ENCODE data around the gene THADA. TPM values are rescaled to one million over a fixed set of nuclear protein-coding genes. Genes with fewer than 3 reads are reported as not detected.

Gene THADA
- total and polyA plus RNA-seq, 3 experiments from 2014 or later: 12.2 to 48.7 (median 45.8) TPM

GRCh38 chr2:43215673-43216255, 380.1 kb downstream of the THADA start:
- Histone ChIP-seq H3K4me3 (ENCODE audit: low read length) (no peak overlapping the region), H3K36me3 (ENCODE audit: insufficient read depth, low read length) (no peaks in the 10 kb centered on the region), H3K9me3 (ENCODE audit: low read length) (no peaks in the 10 kb centered on the region), H3K27me3 (ENCODE audit: insufficient read depth, low read length, poor library complexity, severe bottlenecking) (no peaks in the 10 kb centered on the region), H3K4me1 (ENCODE audit: insufficient read depth, low read length) (peaks cover 38% of the 10 kb centered on the region), H3K27ac (ENCODE audit: low read depth, low read length) (no peak overlapping the region)
- Mint-ChIP-seq H3K27me3 (peaks cover 0 to 2% of the 10 kb centered on the region in 2 donors), H3K4me1 (peaks cover 47 to 70% (median 55%) of the 10 kb centered on the region in 3 donors), H3K27ac (peak overlapping the region in 7 of 8 donors; percentile 21 to 92 (median 68)), H3K4me3 (no peak overlapping the region), H3K9me3 (peaks cover 0 to 2% (median 0%) of the 10 kb centered on the region in 5 donors), H3K36me3 (peaks cover 4 to 23% (median 5%) of the 10 kb centered on the region in 3 donors)
- ChIA-PET CTCF (interaction anchor here (0.8 to 19.6 kb wide), 7 partner anchors 10 to 82 kb away, joined by 3 to 820 read pairs (median 6); partner anchors contain the start of gene ZFP36L2), POLR2A (interaction anchor here (0.7 to 1.0 kb wide), 2 partner anchors 14 to 21 kb away, joined by 3 to 5 read pairs; no protein-coding TSS in a partner anchor)
- DNase-seq: no peak

GRCh38 chr2:43214253-43214652, 381.6 kb downstream of the THADA start:
- H3K9me3 Mint-ChIP-seq: peaks cover 0 to 2% (median 0%) of the 10 kb centered on the region in 5 donors
- no peaks in the 10 kb centered on the region for H3K36me3 ChIP-seq (ENCODE audit: insufficient read depth, low read length)
- H3K27ac ChIP-seq (ENCODE audit: low read depth, low read length): no peak overlapping the region
- ChIA-PET POLR2A (interaction anchor here (0.6 to 1.0 kb wide), 3 partner anchors 9 to 77 kb away, joined by 3 read pairs; no protein-coding TSS in a partner anchor), CTCF (interaction anchor here (0.8 to 19.2 kb wide), 6 partner anchors 10 to 74 kb away, joined by 3 to 580 read pairs (median 3); no protein-coding TSS in a partner anchor)
- H3K4me1 Mint-ChIP-seq: peaks cover 40 to 64% (median 48%) of the 10 kb centered on the region in 3 donors
- H3K36me3 Mint-ChIP-seq: peaks cover 4 to 12% (median 5%) of the 10 kb centered on the region in 3 donors
- DNase-seq: no peak
- H3K27ac Mint-ChIP-seq: no peak overlapping the region
- no peaks in the 10 kb centered on the region for H3K27me3 ChIP-seq (ENCODE audit: insufficient read depth, low read length, poor library complexity, severe bottlenecking)
- no peak overlapping the region for H3K4me3 ChIP-seq (ENCODE audit: low read length)
- H3K4me1 ChIP-seq (ENCODE audit: insufficient read depth, low read length): peaks cover 41% of the 10 kb centered on the region
- no peak overlapping the region for H3K4me3 Mint-ChIP-seq
- H3K9me3 ChIP-seq (ENCODE audit: low read length): no peaks in the 10 kb centered on the region
- H3K27me3 Mint-ChIP-seq: peaks cover 0 to 2% of the 10 kb centered on the region in 2 donors

GRCh38 chr2:43212931-43213330, 382.9 kb downstream of the THADA start:
- ChIA-PET POLR2A (interaction anchor here (0.6 kb wide), 1 partner anchor 34 kb away, joined by 3 read pairs; no protein-coding TSS in a partner anchor), CTCF (interaction anchor here (1.0 to 19.2 kb wide), 6 partner anchors 10 to 86 kb away, joined by 3 to 580 read pairs (median 4); no protein-coding TSS in a partner anchor)
- H3K9me3 ChIP-seq (ENCODE audit: low read length): no peaks in the 10 kb centered on the region
- H3K4me3 Mint-ChIP-seq: peak overlapping the region in 1 of 7 donors; percentile 13
- H3K36me3 Mint-ChIP-seq: peaks cover 4 to 12% (median 5%) of the 10 kb centered on the region in 3 donors
- H3K27ac ChIP-seq (ENCODE audit: low read depth, low read length): no peak overlapping the region
- H3K27me3 Mint-ChIP-seq: no peaks in the 10 kb centered on the region
- no peak for DNase-seq
- peaks cover 29% of the 10 kb centered on the region for H3K4me1 ChIP-seq (ENCODE audit: insufficient read depth, low read length)
- no peak overlapping the region for H3K4me3 ChIP-seq (ENCODE audit: low read length)
- no peaks in the 10 kb centered on the region for H3K36me3 ChIP-seq (ENCODE audit: insufficient read depth, low read length)
- peaks cover 29 to 58% (median 35%) of the 10 kb centered on the region in 3 donors for H3K4me1 Mint-ChIP-seq
- H3K27me3 ChIP-seq (ENCODE audit: insufficient read depth, low read length, poor library complexity, severe bottlenecking): no peaks in the 10 kb centered on the region
- peak overlapping the region in 7 of 8 donors; percentile 26 to 88 (median 79) for H3K27ac Mint-ChIP-seq
- H3K9me3 Mint-ChIP-seq: no peaks in the 10 kb centered on the region

GRCh38 chr2:43212216-43212835, 383.5 kb downstream of the THADA start:
- H3K4me1 Mint-ChIP-seq: peaks cover 25 to 58% (median 34%) of the 10 kb centered on the region in 3 donors
- H3K4me1 ChIP-seq (ENCODE audit: insufficient read depth, low read length): peaks cover 23% of the 10 kb centered on the region
- no peak overlapping the region for H3K4me3 Mint-ChIP-seq
- ChIA-PET CTCF (interaction anchor here (0.7 to 19.2 kb wide), 5 partner anchors 10 to 78 kb away, joined by 3 to 580 read pairs (median 4); no protein-coding TSS in a partner anchor), POLR2A (interaction anchor here (0.7 kb wide), 3 partner anchors 9 to 402 kb away, joined by 3 to 6 read pairs (median 4); no protein-coding TSS in a partner anchor)
- H3K36me3 ChIP-seq (ENCODE audit: insufficient read depth, low read length): no peaks in the 10 kb centered on the region
- H3K27me3 ChIP-seq (ENCODE audit: insufficient read depth, low read length, poor library complexity, severe bottlenecking): no peaks in the 10 kb centered on the region
- no peak overlapping the region for H3K27ac ChIP-seq (ENCODE audit: low read depth, low read length)
- H3K36me3 Mint-ChIP-seq: peaks cover 4 to 12% (median 5%) of the 10 kb centered on the region in 3 donors
- DNase-seq: no peak
- H3K27me3 Mint-ChIP-seq: no peaks in the 10 kb centered on the region
- no peaks in the 10 kb centered on the region for H3K9me3 Mint-ChIP-seq
- H3K4me3 ChIP-seq (ENCODE audit: low read length): no peak overlapping the region
- H3K9me3 ChIP-seq (ENCODE audit: low read length): no peaks in the 10 kb centered on the region
- H3K27ac Mint-ChIP-seq: peak overlapping the region; percentile 2 to 86 (median 56)

- ChIA-PET CTCF (interaction anchor here (1.5 kb wide), 1 partner anchor 8 kb away, joined by 6 read pairs; no protein-coding TSS in a partner anchor), POLR2A (interaction anchor here (1.0 kb wide), 1 partner anchor 8 kb away, joined by 3 read pairs; no protein-coding TSS in a partner anchor)
- no peaks in the 10 kb centered on the region for H3K27me3 Mint-ChIP-seq
- peak overlapping the region in 4 of 8 donors; percentile 11 to 92 (median 66) for H3K27ac Mint-ChIP-seq
- Histone ChIP-seq H3K4me1 (ENCODE audit: insufficient read depth, low read length) (peaks cover 14% of the 10 kb centered on the region), H3K9me3 (ENCODE audit: low read length) (no peaks in the 10 kb centered on the region), H3K36me3 (ENCODE audit: insufficient read depth, low read length) (no peaks in the 10 kb centered on the region), H3K27ac (ENCODE audit: low read depth, low read length) (no peak overlapping the region), H3K4me3 (ENCODE audit: low read length) (no peak overlapping the region), H3K27me3 (ENCODE audit: insufficient read depth, low read length, poor library complexity, severe bottlenecking) (no peaks in the 10 kb centered on the region)
- DNase-seq: peak in 1 of 5 donors; percentile 52
- peaks cover 4 to 7% (median 5%) of the 10 kb centered on the region in 3 donors for H3K36me3 Mint-ChIP-seq
- H3K9me3 Mint-ChIP-seq: no peaks in the 10 kb centered on the region
- no peak overlapping the region for H3K4me3 Mint-ChIP-seq
- peaks cover 20 to 55% (median 28%) of the 10 kb centered on the region in 3 donors for H3K4me1 Mint-ChIP-seq
These were observed 385.2 kb downstream of the THADA start for GRCh38 chr2:43210467-43211303.

GRCh38 chr2:43210125-43210466, 385.7 kb downstream of the THADA start:
- H3K27me3 Mint-ChIP-seq: no peaks in the 10 kb centered on the region
- Histone ChIP-seq H3K36me3 (ENCODE audit: insufficient read depth, low read length) (no peaks in the 10 kb centered on the region), H3K9me3 (ENCODE audit: low read length) (no peaks in the 10 kb centered on the region), H3K4me1 (ENCODE audit: insufficient read depth, low read length) (peaks cover 12% of the 10 kb centered on the region), H3K27ac (ENCODE audit: low read depth, low read length) (no peak overlapping the region), H3K27me3 (ENCODE audit: insufficient read depth, low read length, poor library complexity, severe bottlenecking) (no peaks in the 10 kb centered on the region), H3K4me3 (ENCODE audit: low read length) (no peak overlapping the region)
- H3K27ac Mint-ChIP-seq: peak overlapping the region in 1 of 8 donors; percentile 55
- ChIA-PET POLR2A (interaction anchor here (1.0 kb wide), 1 partner anchor 8 kb away, joined by 3 read pairs; no protein-coding TSS in a partner anchor), CTCF (interaction anchor here (1.5 kb wide), 1 partner anchor 9 kb away, joined by 6 read pairs; no protein-coding TSS in a partner anchor)
- no peaks in the 10 kb centered on the region for H3K9me3 Mint-ChIP-seq
- DNase-seq: no peak
- peaks cover 4 to 7% (median 5%) of the 10 kb centered on the region in 3 donors for H3K36me3 Mint-ChIP-seq
- peaks cover 20 to 52% (median 27%) of the 10 kb centered on the region in 3 donors for H3K4me1 Mint-ChIP-seq
- no peak overlapping the region for H3K4me3 Mint-ChIP-seq

GRCh38 chr2:43209204-43209717, 386.6 kb downstream of the THADA start:
- ChIA-PET CTCF (interaction anchor here (1.5 kb wide), 1 partner anchor 10 kb away, joined by 6 read pairs; no protein-coding TSS in a partner anchor), POLR2A (interaction anchor here (1.0 to 1.1 kb wide), 2 partner anchors 9 to 12 kb away, joined by 3 read pairs; no protein-coding TSS in a partner anchor)
- H3K9me3 ChIP-seq (ENCODE audit: low read length): no peaks in the 10 kb centered on the region
- Mint-ChIP-seq H3K9me3 (no peaks in the 10 kb centered on the region), H3K4me1 (peaks cover 22 to 52% (median 27%) of the 10 kb centered on the region in 3 donors), H3K36me3 (peaks cover 4 to 7% (median 5%) of the 10 kb centered on the region in 3 donors), H3K27ac (peak overlapping the region in 1 of 8 donors; percentile 83), H3K27me3 (no peaks in the 10 kb centered on the region), H3K4me3 (no peak overlapping the region)
- H3K27me3 ChIP-seq (ENCODE audit: insufficient read depth, low read length, poor library complexity, severe bottlenecking): no peaks in the 10 kb centered on the region
- no peak overlapping the region for H3K27ac ChIP-seq (ENCODE audit: low read depth, low read length)
- peaks cover 12% of the 10 kb centered on the region for H3K4me1 ChIP-seq (ENCODE audit: insufficient read depth, low read length)
- H3K36me3 ChIP-seq (ENCODE audit: insufficient read depth, low read length): no peaks in the 10 kb centered on the region
- no peak for DNase-seq
- H3K4me3 ChIP-seq (ENCODE audit: low read length): no peak overlapping the region

All from CD8-positive, alpha-beta memory T cell (primary cell).